Tibial nerve (tissue), 4 donors: ENCODE data around the gene ABHD12. TPM values are rescaled to one million over a fixed set of nuclear protein-coding genes. Genes with fewer than 3 reads are reported as not detected.

Source experiments
- DNase-seq, 2 donors: peaks; one replicate each; pipeline ENCODE4 v3.0.0-alpha.2; 2019; ENCODE audit warnings: low spot score in 2 of 2
- H3K27ac ChIP-seq, 4 donors: fragments of 200-600 bp; sonication (generic) in 3 of 4; one replicate each; pipeline ENCODE4 v1.5.1; 2017 to 2019; ENCODE audit warnings: mild to moderate bottlenecking in 1 of 4
- H3K27me3 ChIP-seq, 2 donors: fragments of 200-600 bp; sonication (generic) in 1 of 2; one replicate each; pipeline versions ENCODE4 v1.5.1 to v1.6.0; 2017 to 2019
- H3K36me3 ChIP-seq, 3 donors: fragments of 200-600 bp; sonication (generic); one replicate each; pipeline ENCODE4 v1.5.1; 2018 to 2019
- H3K4me1 ChIP-seq, 4 donors: fragments of 200-600 bp; sonication (generic) in 3 of 4; one replicate each; pipeline ENCODE4 v1.5.1; 2017 to 2019
- H3K4me3 ChIP-seq, 4 donors: fragments of 200-600 bp; sonication (generic) in 3 of 4; one replicate each; pipeline ENCODE4 v1.5.1; 2017 to 2019; ENCODE audit warnings: mild to moderate bottlenecking in 1 of 4, moderate library complexity in 1 of 4
- H3K9me3 ChIP-seq, 4 donors: fragments of 200-600 bp; sonication (generic) in 3 of 4; one replicate each; pipeline ENCODE4 v1.5.1; 2017 to 2019
- EP300 ChIP-seq, 2 donors: sonication (generic); formaldehyde crosslinking; IDR thresholded peaks; one replicate each; pipeline ENCODE4 v1.6.1; 2017; ENCODE audit warnings: antibody characterized with exemption in 2 of 2, mild to moderate bottlenecking in 1 of 2
- POLR2A ChIP-seq, 2 donors: fragments of 450-650 bp; IDR thresholded peaks; one replicate each; pipeline ENCODE4 v1.6.1; 2017; ENCODE audit warnings: antibody characterized with exemption in 2 of 2, mild to moderate bottlenecking in 2 of 2, moderate library complexity in 2 of 2
- WGBS, 2 donors: methylation state at CpG; one replicate each; pipeline ENCODE4 v1.1.5; 2018; 5-methylcytosine and 5-hydroxymethylcytosine counted together
- total RNA-seq, 4 donors: library from RNA; depleted of rRNA; stranded (reverse); fragments of >200 nt; gene quantifications; one replicate each; pipeline ENCODE4 v1.1.0, GENCODE V29; 2016
- TF ChIP-seq, protein P1 (sequence below), 5 experiments: fragments of 200-600 bp in 3 of 5; fragments of 450-650 bp in 2 of 5; sonication (generic) in 3 of 5; IDR thresholded peaks; one replicate each; pipeline ENCODE4 v1.5.1; 2016 to 2019; ENCODE audit warnings: antibody characterized with exemption in 5 of 5, mild to moderate bottlenecking in 3 of 5, moderate library complexity in 2 of 5

The ABHD12 gene
- total RNA-seq, 4 donors from 2014 or later = 67.2 to 116 (median 105) TPM

DNA sequence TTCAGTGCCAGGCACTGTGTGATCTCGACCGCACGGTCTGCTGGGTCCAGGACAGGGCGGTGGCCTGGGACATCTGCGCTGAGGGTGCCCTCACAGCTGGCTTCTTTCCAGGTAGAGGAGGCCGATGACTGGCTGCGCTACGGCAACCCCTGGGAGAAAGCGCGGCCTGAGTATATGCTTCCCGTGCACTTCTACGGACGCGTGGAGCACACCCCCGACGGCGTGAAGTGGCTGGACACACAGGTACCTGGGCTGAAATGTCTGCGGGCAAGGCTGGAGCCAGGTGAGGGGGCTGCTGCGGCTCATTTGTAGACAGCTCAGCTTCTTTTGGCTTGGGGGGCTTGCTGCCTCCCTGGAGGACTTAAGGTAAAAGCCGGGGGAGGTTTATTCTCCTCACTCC lies 116.2 kb downstream of the ABHD12 start:
- Histone ChIP-seq H3K27ac (no peak overlapping the region), H3K9me3 (no peaks in the 10 kb centered on the region), H3K27me3 (no peaks in the 10 kb centered on the region), H3K36me3 (peaks cover 2 to 97% (median 9%) of the 10 kb centered on the region in 3 donors), H3K4me3 (no peak overlapping the region), H3K4me1 (no peaks in the 10 kb centered on the region)
- TF ChIP-seq EP300 (IDR thresholded peaks at IDR 0.05) = no peak
- TF ChIP-seq POLR2A (IDR thresholded peaks at IDR 0.05) = no peak
- TF ChIP-seq, protein P1, sequence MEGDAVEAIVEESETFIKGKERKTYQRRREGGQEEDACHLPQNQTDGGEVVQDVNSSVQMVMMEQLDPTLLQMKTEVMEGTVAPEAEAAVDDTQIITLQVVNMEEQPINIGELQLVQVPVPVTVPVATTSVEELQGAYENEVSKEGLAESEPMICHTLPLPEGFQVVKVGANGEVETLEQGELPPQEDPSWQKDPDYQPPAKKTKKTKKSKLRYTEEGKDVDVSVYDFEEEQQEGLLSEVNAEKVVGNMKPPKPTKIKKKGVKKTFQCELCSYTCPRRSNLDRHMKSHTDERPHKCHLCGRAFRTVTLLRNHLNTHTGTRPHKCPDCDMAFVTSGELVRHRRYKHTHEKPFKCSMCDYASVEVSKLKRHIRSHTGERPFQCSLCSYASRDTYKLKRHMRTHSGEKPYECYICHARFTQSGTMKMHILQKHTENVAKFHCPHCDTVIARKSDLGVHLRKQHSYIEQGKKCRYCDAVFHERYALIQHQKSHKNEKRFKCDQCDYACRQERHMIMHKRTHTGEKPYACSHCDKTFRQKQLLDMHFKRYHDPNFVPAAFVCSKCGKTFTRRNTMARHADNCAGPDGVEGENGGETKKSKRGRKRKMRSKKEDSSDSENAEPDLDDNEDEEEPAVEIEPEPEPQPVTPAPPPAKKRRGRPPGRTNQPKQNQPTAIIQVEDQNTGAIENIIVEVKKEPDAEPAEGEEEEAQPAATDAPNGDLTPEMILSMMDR (IDR thresholded peaks at IDR 0.05) = no peak
- DNase-seq = peak in 1 of 2 donors; percentile 9
- 93 to 94% methylated on average over 20 of the region's 20 CpGs for WGBS, 2 donors

DNA sequence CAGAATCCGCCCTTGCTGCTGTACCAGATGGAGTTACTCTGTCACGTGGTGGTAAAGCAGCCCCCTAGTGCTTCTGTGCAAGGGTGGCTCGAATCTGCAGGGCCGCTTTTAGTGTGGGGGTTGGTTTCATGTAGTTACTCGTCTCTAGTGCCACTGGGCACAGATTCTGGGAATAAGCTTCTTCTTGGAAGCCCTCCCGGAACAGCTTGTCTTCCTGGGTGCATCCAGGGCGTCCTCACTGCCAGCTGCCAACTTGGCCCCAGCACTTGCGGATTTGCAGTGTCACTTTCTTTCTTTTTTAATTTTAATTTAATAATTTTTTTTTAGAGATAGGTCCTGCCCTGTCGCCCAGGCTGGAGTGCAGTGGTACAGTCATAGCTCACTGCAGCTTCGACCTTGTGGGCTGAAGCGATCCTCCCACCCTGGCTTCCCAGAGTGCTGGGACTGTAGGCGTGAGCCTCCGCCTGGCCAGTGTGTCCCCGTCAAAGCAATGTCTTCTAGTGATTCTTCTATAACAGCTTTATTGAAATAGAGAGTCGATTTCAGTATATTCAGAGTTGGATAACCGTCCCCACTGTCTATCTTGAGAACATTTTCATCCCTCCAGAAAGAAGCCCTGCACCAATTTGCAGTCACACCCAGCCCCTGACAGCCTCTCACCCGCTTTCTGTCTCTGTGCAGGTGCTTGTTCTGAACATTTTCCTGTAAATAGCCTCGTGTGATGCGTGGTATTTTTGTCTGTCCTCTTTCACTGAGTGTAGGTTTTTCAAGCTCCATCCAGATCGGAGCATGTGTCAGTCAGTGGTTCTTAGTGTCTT lies 116.9 kb downstream of the ABHD12 start:
- Histone ChIP-seq H3K4me1 (no peaks in the 10 kb centered on the region), H3K27ac (no peak overlapping the region), H3K9me3 (no peaks in the 10 kb centered on the region), H3K27me3 (no peaks in the 10 kb centered on the region), H3K4me3 (no peak overlapping the region), H3K36me3 (peaks cover 2 to 96% (median 9%) of the 10 kb centered on the region in 3 donors)
- peak in 1 of 2 donors; percentile 3 for DNase-seq
- TF ChIP-seq POLR2A (IDR thresholded peaks at IDR 0.05) (no peak), EP300 (IDR thresholded peaks at IDR 0.05) (no peak)
- TF ChIP-seq, protein P1 (IDR thresholded peaks at IDR 0.05) = no peak
- 84 to 88% methylated on average over 20 of the region's 20 CpGs for WGBS, 2 donors

DNA sequence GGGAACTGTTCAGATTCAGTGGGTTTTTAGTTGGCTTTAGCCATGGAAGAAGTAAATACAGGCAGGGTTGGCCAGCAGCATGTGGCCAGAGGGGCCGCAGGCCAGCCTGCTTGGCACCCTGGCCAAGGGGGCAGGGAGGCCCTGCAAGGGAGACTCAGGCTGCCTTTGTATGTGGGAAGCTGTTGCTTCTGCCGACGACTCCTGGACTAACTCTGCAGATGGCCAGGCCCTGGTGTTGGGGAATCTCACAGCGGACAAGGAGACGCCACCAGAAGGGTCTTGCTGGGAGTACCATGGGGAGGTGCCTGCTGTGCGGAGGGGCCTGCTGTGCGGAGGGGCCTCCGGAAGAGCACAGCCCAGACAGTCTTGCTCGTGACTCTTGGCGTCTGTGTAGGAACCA lies 117.6 kb downstream of the ABHD12 start:
- Histone ChIP-seq H3K27ac (no peak overlapping the region), H3K4me1 (no peaks in the 10 kb centered on the region), H3K36me3 (peaks cover 2 to 88% (median 9%) of the 10 kb centered on the region in 3 donors), H3K4me3 (no peak overlapping the region), H3K27me3 (no peaks in the 10 kb centered on the region), H3K9me3 (no peaks in the 10 kb centered on the region)
- TF ChIP-seq, protein P1 (IDR thresholded peaks at IDR 0.05) = no peak
- TF ChIP-seq EP300 (IDR thresholded peaks at IDR 0.05) (no peak), POLR2A (IDR thresholded peaks at IDR 0.05) (no peak)
- DNase-seq = no peak
- WGBS, 2 donors = 80 to 90% methylated on average over 10 of the region's 10 CpGs

DNA sequence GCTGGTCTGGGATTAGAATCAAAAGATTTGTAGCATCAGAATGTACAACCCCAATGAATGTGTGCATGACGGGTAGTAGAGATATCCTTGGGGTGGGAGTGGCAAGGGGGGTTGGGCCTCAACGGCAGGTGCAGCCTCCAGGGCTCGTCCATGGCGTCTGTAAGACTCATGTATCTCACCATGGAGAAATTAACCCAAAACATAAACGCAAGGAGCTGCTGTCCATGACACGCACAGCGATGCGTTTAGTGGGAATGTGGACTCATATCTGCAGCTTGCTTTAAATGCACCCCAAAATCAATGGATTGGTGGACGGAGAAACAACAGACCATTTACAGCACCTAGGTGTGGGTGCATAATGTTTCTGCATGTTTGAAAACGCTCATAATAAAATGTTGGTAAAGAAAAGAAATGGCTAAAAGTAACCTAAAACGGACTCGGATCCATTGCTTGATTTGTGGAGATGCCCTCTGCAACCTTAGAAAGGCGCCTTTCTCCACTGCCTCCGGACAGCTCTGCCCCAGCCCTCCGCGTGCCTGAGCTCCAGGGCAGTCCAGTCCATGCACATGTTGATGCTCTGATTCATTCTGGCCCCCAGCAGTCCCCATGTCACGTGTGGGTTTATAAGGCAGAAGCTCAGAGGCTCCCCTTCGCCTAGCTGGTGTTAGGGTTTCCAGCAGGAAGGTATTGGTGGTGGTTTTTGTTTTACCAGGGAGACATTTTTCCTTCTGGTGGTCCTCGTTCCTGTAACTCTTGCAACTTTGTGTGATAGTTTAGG lies 118.2 kb downstream of the ABHD12 start:
- TF ChIP-seq EP300 (IDR thresholded peaks at IDR 0.05) (no peak), POLR2A (IDR thresholded peaks at IDR 0.05) (no peak)
- TF ChIP-seq, protein P1 (IDR thresholded peaks at IDR 0.05) = no peak
- H3K27me3 ChIP-seq = no peaks in the 10 kb centered on the region
- no peak overlapping the region for H3K4me3 ChIP-seq
- no peaks in the 10 kb centered on the region for H3K4me1 ChIP-seq
- no peak overlapping the region for H3K27ac ChIP-seq
- 84 to 88% methylated on average over 19 of the region's 19 CpGs for WGBS, 2 donors
- no peak for DNase-seq
- no peaks in the 10 kb centered on the region for H3K9me3 ChIP-seq
- peaks cover 2 to 82% (median 9%) of the 10 kb centered on the region in 3 donors for H3K36me3 ChIP-seq
